Measurements from ENCODE around the gene SIGLEC12. TPM values are rescaled to one million over a fixed set of nuclear protein-coding genes. Genes with fewer than 3 reads are reported as not detected.
"Not testable (repeated sequence)": the region's sequence is repeated elsewhere in the genome, so short reads cannot be mapped to it uniquely, and the experiment has no call there.

The SIGLEC12 gene
- total RNA-seq, 4 donors from 2014 or later = 0.11 TPM; not detected in 3

GRCh38 chr19:51450730-51451307 is 50.8 kb downstream of the SIGLEC12 start:
- no peak overlapping the region for H3K4me3 ChIP-seq (replicated peaks in 1 of 3)
- 87 to 91% methylated on average over 5 of the region's 5 CpGs for WGBS, 2 donors
- intact Hi-C loops (cut with DNase I) = no loop called here

GRCh38 chr19:51448411-51449016 is 53.1 kb downstream of the SIGLEC12 start:
- Histone ChIP-seq H3K36me3 (no peaks in the 10 kb centered on the region), H3K27ac (no peak overlapping the region), H3K27me3 (no peaks in the 10 kb centered on the region), H3K9me3 (no peaks in the 10 kb centered on the region), H3K4me1 (no peaks in the 10 kb centered on the region), H3K4me3 (replicated peaks in 1 of 3) (no peak overlapping the region)
- intact Hi-C loops (cut with DNase I) = no loop called here
- TF ChIP-seq POLR2A (IDR thresholded peaks at IDR 0.05) (no peak), CTCF (IDR thresholded peaks at IDR 0.05) (no peak)
- WGBS, 2 donors = 71 to 72% methylated on average over 13 of the region's 13 CpGs
- no peak for DNase-seq

More at GRCh38 chr19:51450730-51451307, 50.8 kb downstream of the SIGLEC12 start:
- Histone ChIP-seq H3K27ac (no peak overlapping the region), H3K9me3 (no peaks in the 10 kb centered on the region), H3K27me3 (no peaks in the 10 kb centered on the region), H3K36me3 (no peaks in the 10 kb centered on the region), H3K4me1 (no peaks in the 10 kb centered on the region)
- TF ChIP-seq CTCF (IDR thresholded peaks at IDR 0.05) = no peak
- no peak for TF ChIP-seq POLR2A (IDR thresholded peaks at IDR 0.05)
- no peak for DNase-seq

- 81 to 85% methylated on average over 7 of the region's 7 CpGs for WGBS, 2 donors
- H3K4me3 ChIP-seq (replicated peaks in 1 of 3) = no peak overlapping the region
- no peaks in the 10 kb centered on the region for H3K4me1 ChIP-seq
- no peaks in the 10 kb centered on the region for H3K36me3 ChIP-seq
- no peaks in the 10 kb centered on the region for H3K9me3 ChIP-seq
- DNase-seq = no peak
- TF ChIP-seq POLR2A (IDR thresholded peaks at IDR 0.05) (no peak), CTCF (IDR thresholded peaks at IDR 0.05) (no peak)
- intact Hi-C loops (cut with DNase I) = no loop called here
- H3K27me3 ChIP-seq = no peaks in the 10 kb centered on the region
- H3K27ac ChIP-seq = no peak overlapping the region
These were observed 53.6 kb downstream of the SIGLEC12 start for GRCh38 chr19:51448011-51448410.

- H3K27me3 ChIP-seq; intact Hi-C loops (cut with DNase I); H3K4me1 ChIP-seq; H3K4me3 ChIP-seq (replicated peaks in 1 of 3); H3K36me3 ChIP-seq; H3K9me3 ChIP-seq; H3K27ac ChIP-seq; DNase-seq: not testable (repeated sequence)
- 80 to 82% methylated on average over 3 of the region's 3 CpGs for WGBS, 2 donors
These were observed 54.1 kb downstream of the SIGLEC12 start for GRCh38 chr19:51447510-51447909.

- 47 to 51% methylated on average over 30 to 31 of the region's 31 CpGs for WGBS, 2 donors
- H3K27ac ChIP-seq = no peak overlapping the region
- TF ChIP-seq POLR2A (IDR thresholded peaks at IDR 0.05) (no peak), CTCF (IDR thresholded peaks at IDR 0.05) (no peak)
- no peaks in the 10 kb centered on the region for H3K36me3 ChIP-seq
- H3K9me3 ChIP-seq = no peaks in the 10 kb centered on the region
- DNase-seq = peak in 1 of 2 donors; percentile 6
- H3K27me3 ChIP-seq = no peaks in the 10 kb centered on the region
- intact Hi-C loops (cut with DNase I) = no loop called here
- no peaks in the 10 kb centered on the region for H3K4me1 ChIP-seq
- H3K4me3 ChIP-seq (replicated peaks in 1 of 3) = no peak overlapping the region
These were observed 59.9 kb downstream of the SIGLEC12 start for GRCh38 chr19:51441410-51442390.

Small RNA genes lying within 50 kb of the gene (small RNA-seq; reads per million reads assigned to genes)
- gene AC020914.3 (not detected), gene AC020914.5 (not detected)

Other genes with a start within 250 kb of the SIGLEC12 start
- under 1 TPM in 1 of 4 donors, not detected in 3; 0.54 TPM for gene IGLON5, start 190.2 kb downstream of the SIGLEC12 start, total RNA-seq
- under 1 TPM; 0.21 to 0.56 (median 0.28) TPM for gene VSIG10L, start 159.7 kb downstream of the SIGLEC12 start, total RNA-seq
- 100 to 1,000 TPM in 2 of 4 donors, 10 to 100 TPM in 2; 73.1 to 177 (median 129) TPM for gene ETFB, start 135.4 kb downstream of the SIGLEC12 start, total RNA-seq
- gene CLDND2, start 132.8 kb downstream of the SIGLEC12 start, total RNA-seq = not detected
- gene NKG7, start 129.1 kb downstream of the SIGLEC12 start, total RNA-seq = 1 to 10 TPM in 1 of 4 donors, under 1 TPM in 1, not detected in 2; 0.54 to 2.2 TPM
- not detected for gene LIM2, start 113.8 kb downstream of the SIGLEC12 start, total RNA-seq
- under 1 TPM in 1 of 4 donors, not detected in 3; 0.40 TPM for gene C19orf84, start 111.2 kb downstream of the SIGLEC12 start, total RNA-seq
- 1 to 10 TPM; 1.3 to 5.3 (median 2.9) TPM for gene SIGLEC10, start 84.2 kb downstream of the SIGLEC12 start, total RNA-seq
- gene SIGLEC8, start 43.3 kb downstream of the SIGLEC12 start, total RNA-seq = under 1 TPM in 2 of 4 donors, not detected in 2; 0.45 to 0.49 TPM
- not detected for gene CEACAM18, start 23.3 kb downstream of the SIGLEC12 start, total RNA-seq
- not detected for gene SIGLEC6, start 29.9 kb upstream of the SIGLEC12 start, total RNA-seq
- 10 to 100 TPM in 1 of 4 donors, 1 to 10 TPM in 3; 9.0 to 12.9 (median 9.4) TPM for gene ZNF175, start 69.5 kb upstream of the SIGLEC12 start, total RNA-seq
- gene SIGLEC5, start 128.6 kb upstream of the SIGLEC12 start, total RNA-seq = under 1 TPM in 3 of 4 donors, not detected in 1; 0.27 to 0.92 (median 0.44) TPM
- gene SIGLEC14, start 145.0 kb upstream of the SIGLEC12 start, total RNA-seq = 1 to 10 TPM in 2 of 4 donors, under 1 TPM in 1, not detected in 1; 0.22 to 6.2 (median 1.7) TPM
- gene SPACA6, start 191.5 kb upstream of the SIGLEC12 start, total RNA-seq = 10 to 100 TPM; 11.9 to 26.2 (median 20.4) TPM
- gene HAS1, start 222.2 kb upstream of the SIGLEC12 start, total RNA-seq = 1 to 10 TPM in 2 of 4 donors, not detected in 2; 1.1 to 1.5 TPM

Data from thyroid gland (tissue), 4 donors.